AG04450 (cell line): Measurements from ENCODE around the gene UTP15. TPM values are rescaled to one million over a fixed set of nuclear protein-coding genes. Genes with fewer than 3 reads are reported as not detected.

Experiments used
- CTCF ChIA-PET: fragments of 300-600, 350-600 bp; formaldehyde crosslinking; extraction: SDS; loops from one replicate; lab custom pipeline; 2022; ENCODE audit warnings: antibody characterized with exemption, inconsistent platforms; lab: Charles Lee
- POLR2A ChIA-PET: fragments of 350-600 bp; formaldehyde crosslinking; extraction: SDS; loops from one replicate; lab custom pipeline; 2021; ENCODE audit warnings: antibody characterized with exemption, inconsistent platforms; lab: Yijun Ruan, JAX
- DNase-seq: peaks from one replicate; pipeline ENCODE4 v3.0.0-alpha.2; 2011; ENCODE audit warnings: low read depth, low spot score
- H3K27ac ChIP-seq: one replicate; pipeline ENCODE4 v1.5.1; 2012; ENCODE audit warnings: low read depth, low read length, control low read depth
- H3K27me3 ChIP-seq: one replicate; pipeline ENCODE4 v1.6.0; 2012; ENCODE audit warnings: low read length; ENCODE audit not compliant: control insufficient read depth, insufficient read depth
- H3K4me3 ChIP-seq: 2 replicates; pipeline ENCODE4 v1.5.1; 2011; ENCODE audit warnings: mild to moderate bottlenecking, low read depth, low read length, control low read depth
- H3K9me3 ChIP-seq: 2 replicates; pipeline ENCODE4 v1.5.1; 2012; ENCODE audit warnings: low read length; ENCODE audit not compliant: control insufficient read depth, insufficient read depth
- CTCF ChIP-seq: IDR thresholded peaks from 2 replicates; pipeline ENCODE4 v1.5.1; 2011; ENCODE audit warnings: low read depth, low read length, control low read depth, inconsistent platforms
- polyA plus RNA-seq: library from polyadenylated mRNA; depleted of rRNA; stranded (reverse); fragments of >200 nt; gene quantifications from 2 replicates; pipeline ENCODE4 v1.2.3, GENCODE V29; 2011

The UTP15 gene
- polyA plus RNA-seq, 1 experiment, result 15.3 TPM

GRCh38 chr5:73525606-73526203 is 39.8 kb upstream of the UTP15 start:
- ChIA-PET POLR2A (interaction anchor here (0.9 kb wide), 1 partner anchor 13 kb away, joined by 3 read pairs; no protein-coding TSS in a partner anchor), CTCF (interaction anchor here (0.9 to 4.0 kb wide), 3 partner anchors 11 to 71 kb away, joined by 3 to 23 read pairs (median 5); no protein-coding TSS in a partner anchor)
- no peak overlapping the region for H3K27ac ChIP-seq
- no peak for DNase-seq
- TF ChIP-seq CTCF, result no peak
- H3K9me3 ChIP-seq, result peaks cover 2% of the 10 kb centered on the region; the same call in 1 of the 2 replicates
- H3K4me3 ChIP-seq, result no peak overlapping the region
- no peaks in the 10 kb centered on the region for H3K27me3 ChIP-seq

GRCh38 chr5:73528248-73528647 is 37.3 kb upstream of the UTP15 start:
- Histone ChIP-seq H3K9me3 (peaks cover 4% of the 10 kb centered on the region), H3K4me3 (no peak overlapping the region), H3K27me3 (no peaks in the 10 kb centered on the region), H3K27ac (no peak overlapping the region)
- no peak for TF ChIP-seq CTCF
- no peak for DNase-seq
- ChIA-PET CTCF (interaction anchor here (1.1 to 4.0 kb wide), 2 partner anchors 9 kb away, joined by 4 to 23 read pairs; no protein-coding TSS in a partner anchor), POLR2A (no interaction called here)

GRCh38 chr5:73529081-73529480 is 36.5 kb upstream of the UTP15 start:
- no peaks in the 10 kb centered on the region for H3K27me3 ChIP-seq
- H3K27ac ChIP-seq, result no peak overlapping the region
- no peak for TF ChIP-seq CTCF
- ChIA-PET CTCF (interaction anchor here (1.1 to 4.0 kb wide), 2 partner anchors 8 to 10 kb away, joined by 4 to 23 read pairs; no protein-coding TSS in a partner anchor), POLR2A (no interaction called here)
- peaks cover 4% of the 10 kb centered on the region for H3K9me3 ChIP-seq
- no peak overlapping the region for H3K4me3 ChIP-seq
- no peak for DNase-seq

- ChIA-PET POLR2A (no interaction called here), CTCF (interaction anchor here (1.1 kb wide), 1 partner anchor 10 kb away, joined by 5 read pairs; no protein-coding TSS in a partner anchor)
- H3K9me3 ChIP-seq, result peaks cover 9% of the 10 kb centered on the region
- no peak for TF ChIP-seq CTCF
- H3K4me3 ChIP-seq, result no peak overlapping the region
- no peaks in the 10 kb centered on the region for H3K27me3 ChIP-seq
- no peak for DNase-seq
- no peak overlapping the region for H3K27ac ChIP-seq
Measured at GRCh38 chr5:73531356-73531755, 34.2 kb upstream of the UTP15 start.

- no peak for DNase-seq
- Histone ChIP-seq H3K27me3 (no peaks in the 10 kb centered on the region), H3K4me3 (no peak overlapping the region), H3K27ac (no peak overlapping the region), H3K9me3 (peaks cover 9% of the 10 kb centered on the region)
- ChIA-PET POLR2A (no interaction called here), CTCF (no interaction called here)
- no peak for TF ChIP-seq CTCF
Measured at GRCh38 chr5:73532195-73532594, 33.3 kb upstream of the UTP15 start.
